IPS DF 4.7 (cell line): ENCODE measurements around the gene SLC25A47.

Experiments
- DNase-seq: peaks from one replicate; pipeline ENCODE4 v3.0.0-alpha.2; 2013; ENCODE audit warnings: low spot score; ENCODE audit errors: extremely low read depth

The SLC25A47 gene

DNA sequence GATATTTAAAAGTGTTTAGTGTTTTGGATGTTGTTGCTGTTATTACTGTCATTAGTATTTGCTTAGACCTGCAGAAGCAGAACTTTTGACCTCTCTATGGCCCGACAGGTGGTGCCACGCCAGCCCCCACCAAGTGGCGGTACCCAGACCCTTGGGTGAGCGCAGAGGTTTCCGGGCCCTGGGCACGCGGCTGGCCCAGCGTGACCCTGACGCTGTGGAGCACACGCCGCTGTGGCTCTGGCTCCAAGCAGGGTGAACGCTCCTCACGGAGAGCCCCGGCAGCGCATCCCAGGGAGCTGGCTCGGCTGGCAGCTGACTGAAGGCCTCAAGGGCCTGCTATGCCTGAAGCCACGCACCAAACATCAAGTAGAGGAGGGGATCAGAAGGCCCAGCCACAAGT is 22.6 kb downstream of the SLC25A47 start:
- DNase-seq: no peak

- DNase-seq: no peak
Measured at GRCh38 chr14:100346306-100347091, 23.4 kb downstream of the SLC25A47 start.

DNA sequence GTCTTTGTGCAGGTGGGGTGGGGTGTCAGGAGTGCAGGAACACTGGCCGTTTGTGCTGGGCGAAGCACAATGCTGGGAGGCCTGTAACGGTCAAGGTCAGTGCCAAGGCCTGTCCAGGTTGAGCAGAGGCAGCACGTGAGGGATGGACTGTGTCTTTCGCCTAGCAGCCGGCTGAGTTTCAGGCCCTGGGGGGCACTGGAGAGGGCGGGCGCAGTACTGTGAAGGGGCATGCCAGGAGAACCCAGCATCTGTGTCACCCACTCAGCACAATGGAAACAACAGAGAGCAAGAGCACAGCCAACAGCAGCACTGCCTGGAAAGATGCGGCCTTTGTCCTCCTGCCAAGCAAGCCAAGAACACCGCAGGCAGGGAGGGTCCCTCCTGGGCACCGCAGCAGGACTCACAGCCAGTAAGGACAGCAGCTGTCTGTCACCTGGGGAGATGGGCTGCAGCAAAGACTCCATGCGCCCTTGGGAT is 25.2 kb downstream of the SLC25A47 start:
- no peak for DNase-seq

GRCh38 chr14:100348784-100349685 is 25.9 kb downstream of the SLC25A47 start:
- DNase-seq: no peak

GRCh38 chr14:100350276-100350926 is 27.3 kb downstream of the SLC25A47 start:
- no peak for DNase-seq

DNA sequence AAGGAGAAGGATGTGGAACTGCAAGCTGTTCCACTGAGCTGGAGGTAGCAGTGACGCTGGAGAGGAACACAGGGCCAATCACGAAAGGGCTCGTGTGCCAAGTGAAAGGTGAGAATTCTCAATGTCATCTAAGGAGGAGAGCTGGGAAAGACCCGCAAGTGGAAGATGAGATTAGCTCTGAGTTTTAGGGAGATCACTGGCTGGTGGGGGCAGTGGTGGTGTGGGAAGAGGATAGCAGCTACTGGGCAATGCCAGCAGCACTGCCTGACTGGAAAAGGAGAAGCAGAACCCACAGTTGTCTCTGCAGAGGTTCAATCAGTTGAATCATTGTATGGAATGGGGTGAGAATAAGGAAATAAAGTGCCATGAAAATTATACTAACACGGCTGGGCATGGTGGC is 27.8 kb downstream of the SLC25A47 start:
- DNase-seq: no peak

DNA sequence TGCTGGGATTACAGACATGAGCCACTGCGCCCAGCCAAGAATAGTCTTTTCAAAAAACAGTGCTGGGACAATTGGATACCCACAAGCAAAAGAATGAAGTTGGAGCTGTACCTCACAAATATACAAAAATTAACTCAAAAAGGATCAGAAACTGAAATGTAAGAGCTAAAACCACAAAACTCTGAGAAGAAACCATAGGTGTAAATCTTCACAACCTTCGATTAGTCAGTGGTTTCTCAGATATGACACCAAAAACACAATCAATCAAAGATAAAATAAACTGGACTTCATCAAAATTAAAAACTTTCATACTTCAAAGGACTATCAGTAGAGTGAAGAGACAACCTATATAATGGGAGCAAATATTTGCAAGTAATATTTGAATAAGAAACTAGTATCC is 35.3 kb downstream of the SLC25A47 start:
- no peak for DNase-seq

- no peak for DNase-seq
Measured at GRCh38 chr14:100359111-100359510, 36.0 kb downstream of the SLC25A47 start.

DNA sequence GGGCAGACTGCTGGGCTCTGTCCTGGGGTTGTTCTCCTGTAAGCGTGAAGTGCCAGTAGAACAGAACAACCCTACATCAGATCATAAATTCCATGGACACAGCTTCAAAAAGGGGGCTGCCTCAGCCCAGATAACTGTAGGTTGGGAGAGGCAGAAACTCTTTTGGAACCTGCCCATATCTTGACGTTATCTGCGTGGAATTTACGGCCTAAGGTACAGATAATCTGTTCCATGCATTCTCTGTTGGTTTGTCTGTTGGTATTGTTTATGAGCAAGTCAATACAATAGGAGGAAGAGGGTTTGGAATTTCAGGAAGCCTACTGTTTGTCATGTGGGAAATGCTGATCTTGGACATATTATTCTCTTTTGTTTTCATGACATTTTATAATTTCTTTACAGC is 36.7 kb downstream of the SLC25A47 start:
- no peak for DNase-seq

DNA sequence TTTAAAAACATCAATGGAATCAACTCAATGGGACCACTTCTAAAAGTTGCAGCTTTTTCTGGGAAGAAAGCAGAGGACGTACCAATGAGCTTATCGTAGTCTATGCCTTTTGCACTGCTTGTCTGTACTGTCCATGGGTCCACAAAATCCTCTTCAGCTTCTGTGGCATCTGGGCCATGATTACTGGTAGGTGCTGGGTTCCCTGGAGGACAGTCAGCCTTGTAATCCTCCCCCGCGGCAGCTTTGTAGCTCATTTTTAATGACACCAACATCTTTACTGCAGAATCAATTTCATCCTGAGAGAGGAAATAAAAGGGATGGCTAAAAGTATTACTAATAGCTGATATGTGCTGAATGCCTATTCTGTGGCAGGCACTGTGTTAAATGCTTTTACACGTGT is 38.5 kb downstream of the SLC25A47 start:
- no peak for DNase-seq

- no peak for DNase-seq
Measured at GRCh38 chr14:100362311-100362927, 39.3 kb downstream of the SLC25A47 start.

DNA sequence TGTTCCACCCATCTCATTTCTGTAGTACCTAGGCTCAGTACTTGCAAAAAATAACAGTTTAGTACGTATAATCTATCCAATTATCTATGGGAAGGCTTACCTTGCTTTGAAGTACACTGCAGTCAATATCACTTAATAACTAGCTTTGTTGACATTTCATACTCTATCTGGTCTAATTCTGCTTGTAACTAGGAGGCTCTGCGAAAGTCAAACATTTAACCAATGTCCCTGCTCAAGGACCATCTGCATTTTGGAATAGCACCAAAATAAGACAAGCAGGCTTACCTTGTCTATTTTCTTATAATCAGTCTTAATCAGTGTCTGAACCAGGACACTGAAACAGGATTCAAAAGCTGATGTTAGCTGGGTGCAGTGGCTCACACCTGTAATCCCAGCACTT is 39.9 kb downstream of the SLC25A47 start:
- no peak for DNase-seq

- DNase-seq: no peak
Measured at GRCh38 chr14:100364403-100364802, 41.3 kb downstream of the SLC25A47 start.

DNA sequence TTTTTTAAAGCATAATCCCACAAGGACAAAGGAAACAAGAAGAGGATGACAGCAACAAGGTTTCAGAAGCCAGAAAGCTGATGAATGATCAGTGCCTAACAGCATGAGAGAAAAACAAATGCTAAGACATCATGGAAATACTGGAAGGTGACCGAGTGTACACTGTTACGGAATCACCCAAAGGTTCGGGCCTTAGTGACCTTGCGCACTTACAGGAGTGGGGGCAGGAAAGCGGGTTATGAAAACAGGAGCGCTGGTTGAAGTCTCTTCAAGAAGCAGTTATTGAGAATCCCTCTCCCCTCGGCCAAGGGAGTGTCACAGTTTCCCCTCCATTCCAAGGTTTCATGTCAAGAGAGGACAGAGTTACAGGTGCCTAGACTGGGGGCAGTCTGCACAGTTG is 42.6 kb downstream of the SLC25A47 start:
- DNase-seq: no peak

- DNase-seq: no peak
Measured at GRCh38 chr14:100369019-100369418, 45.9 kb downstream of the SLC25A47 start.

DNA sequence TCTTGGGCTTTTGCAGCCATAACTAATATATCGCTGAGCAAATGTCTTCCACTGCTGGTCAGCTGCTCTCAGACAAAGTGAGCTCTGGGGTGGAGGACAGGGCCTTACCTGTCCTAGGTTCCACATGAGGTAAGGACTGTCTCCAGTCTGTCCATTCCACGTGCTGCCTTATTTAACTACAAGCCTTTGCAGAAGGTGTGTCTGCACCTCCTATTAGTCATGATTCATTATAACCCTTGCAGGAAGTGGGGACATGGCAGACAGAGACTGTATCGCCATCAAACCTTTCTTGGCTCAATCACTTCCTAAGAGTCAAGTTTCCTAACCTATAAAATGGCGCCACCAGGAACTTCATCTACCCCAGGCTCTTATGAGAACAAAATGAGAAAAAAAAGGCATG is 46.9 kb downstream of the SLC25A47 start:
- DNase-seq: no peak

- DNase-seq: no peak
Measured at GRCh38 chr14:100371773-100372172, 48.6 kb downstream of the SLC25A47 start.

- no peak for DNase-seq
Measured at GRCh38 chr14:100372357-100373048, 49.4 kb downstream of the SLC25A47 start.

DNA sequence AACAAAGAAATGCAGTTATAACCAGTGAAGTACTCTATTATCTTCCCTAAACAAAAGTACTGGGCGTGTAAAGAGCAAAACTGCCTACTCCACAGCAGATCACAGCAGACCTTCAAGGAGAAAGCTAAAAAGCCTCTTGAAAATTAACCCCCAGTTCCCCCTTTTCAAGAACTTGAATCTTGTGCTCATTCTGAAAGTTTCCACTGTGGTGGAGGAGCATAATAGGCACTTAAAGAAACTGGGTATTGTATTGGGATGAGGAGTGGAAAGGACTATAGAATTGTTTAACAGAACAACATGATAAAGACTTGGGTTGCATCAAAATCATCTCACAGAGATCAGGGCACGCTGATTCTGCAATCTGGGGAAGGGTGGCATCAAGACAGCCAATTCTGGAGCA is 51.1 kb downstream of the SLC25A47 start:
- DNase-seq: no peak

GRCh38 chr14:100374876-100375265 is 51.7 kb downstream of the SLC25A47 start:
- DNase-seq: no peak
